Upper lobe of left lung (tissue), 6 donors: Measurements from ENCODE around the gene CDH12. TPM values are rescaled to one million over a fixed set of nuclear protein-coding genes. Genes with fewer than 3 reads are reported as not detected.
"Not testable (repeated sequence)": the region's sequence is repeated elsewhere in the genome, so short reads cannot be mapped to it uniquely, and the experiment has no call there.

ENCODE experiments used
- ATAC-seq, 2 donors: fragments of 200-7000 bp; cut with Tn5 transposase; one replicate each; pipeline ENCODE4 v1.9.1; 2022; ENCODE audit warnings: mild to moderate bottlenecking in 2 of 2, moderate library complexity in 2 of 2; ENCODE audit not compliant: low FRiP score in 2 of 2
- DNase-seq, 2 donors: peaks; one replicate each; pipeline ENCODE4 v3.0.0-alpha.2; 2019 to 2020
- H3K27ac ChIP-seq, 4 donors: fragments of 200-600 bp; sonication (generic); one replicate each; pipeline ENCODE4 v1.5.1; 2016 to 2019
- H3K27me3 ChIP-seq, 4 donors: fragments of 200-600 bp; sonication (generic); one replicate each; pipeline ENCODE4 v1.5.1; 2017 to 2019
- H3K36me3 ChIP-seq, 4 donors: fragments of 200-600 bp; sonication (generic); one replicate each; pipeline ENCODE4 v1.5.1; 2016 to 2019
- H3K4me1 ChIP-seq, 4 donors: fragments of 200-600 bp; sonication (generic); one replicate each; pipeline ENCODE4 v1.5.1; 2018 to 2019
- H3K4me3 ChIP-seq, 4 donors: fragments of 200-600 bp; sonication (generic); one replicate each; pipeline ENCODE4 v1.5.1; 2017 to 2019; ENCODE audit warnings: mild to moderate bottlenecking in 2 of 4, moderate library complexity in 1 of 4
- H3K9me3 ChIP-seq, 4 donors: fragments of 200-600 bp; sonication (generic); one replicate each; pipeline ENCODE4 v1.5.1; 2018 to 2019
- EP300 ChIP-seq, 4 donors: sonication (generic); formaldehyde crosslinking; IDR thresholded peaks; one replicate each; pipeline ENCODE4 v1.5.1; 2017; ENCODE audit warnings: antibody characterized with exemption in 4 of 4, control low read depth in 2 of 4
- POLR2A ChIP-seq, 4 donors: fragments of 450-650 bp; IDR thresholded peaks; one replicate each; pipeline ENCODE4 v1.5.1; 2016 to 2017; ENCODE audit warnings: antibody characterized with exemption in 4 of 4, mild to moderate bottlenecking in 2 of 4
- POLR2AphosphoS5 ChIP-seq, 2 donors: sonication (generic); formaldehyde crosslinking; IDR thresholded peaks; one replicate each; pipeline ENCODE4 v1.5.1; 2017; ENCODE audit warnings: antibody characterized with exemption in 2 of 2
- WGBS, 2 donors: methylation state at CpG; one replicate each; pipeline ENCODE4 v1.1.5; 2017 to 2018; 5-methylcytosine and 5-hydroxymethylcytosine counted together
- total RNA-seq, 6 donors: library from RNA; depleted of rRNA in 4 of 6; stranded (reverse); fragments of >200 nt in 4 of 6; gene quantifications; one replicate each; pipeline versions ENCODE4 v1.1.0 to v1.2.1, GENCODE V29; 2016 to 2021
- TF ChIP-seq, protein P1 (sequence below), 6 experiments: fragments of 450-650 bp in 4 of 6; fragments of 200-600 bp in 2 of 6; sonication (generic) in 2 of 6; IDR thresholded peaks; one replicate each; pipeline ENCODE4 v1.5.1; 2016 to 2019; ENCODE audit warnings: antibody characterized with exemption in 6 of 6
- donor health status: DM: no; HTN: no; CAD: no; lungs with moderate emphysema.
- donor health status: DM: no; HTN: yes; CAD: no; lungs with severe emphysema.

Gene CDH12
- total RNA-seq, 6 donors from 2014 or later: 0.10 to 0.49 TPM; not detected in 4

DNA sequence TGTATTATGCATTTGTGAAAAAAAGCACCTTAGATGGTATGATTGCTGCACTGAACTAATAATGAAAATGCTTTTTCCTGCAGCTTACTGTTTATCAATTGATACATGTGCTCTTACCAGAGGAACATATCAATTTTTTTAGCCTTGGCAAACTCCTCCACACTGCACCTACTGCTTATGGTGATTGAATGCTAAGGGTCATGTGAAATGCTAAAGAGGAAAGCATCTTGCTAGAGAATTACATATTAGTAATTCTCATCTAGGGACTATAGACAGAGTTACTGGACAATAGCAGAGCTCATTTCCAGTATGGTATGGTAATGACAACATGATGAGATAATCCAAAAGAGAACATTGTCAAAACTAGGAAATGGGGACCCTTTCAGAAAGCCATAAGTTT lies 817.1 kb downstream of the CDH12 start:
- no peak overlapping the region for H3K4me3 ChIP-seq
- TF ChIP-seq POLR2A (IDR thresholded peaks at IDR 0.05) (no peak), POLR2AphosphoS5 (IDR thresholded peaks at IDR 0.05) (no peak), EP300 (IDR thresholded peaks at IDR 0.05) (no peak)
- TF ChIP-seq, protein P1, sequence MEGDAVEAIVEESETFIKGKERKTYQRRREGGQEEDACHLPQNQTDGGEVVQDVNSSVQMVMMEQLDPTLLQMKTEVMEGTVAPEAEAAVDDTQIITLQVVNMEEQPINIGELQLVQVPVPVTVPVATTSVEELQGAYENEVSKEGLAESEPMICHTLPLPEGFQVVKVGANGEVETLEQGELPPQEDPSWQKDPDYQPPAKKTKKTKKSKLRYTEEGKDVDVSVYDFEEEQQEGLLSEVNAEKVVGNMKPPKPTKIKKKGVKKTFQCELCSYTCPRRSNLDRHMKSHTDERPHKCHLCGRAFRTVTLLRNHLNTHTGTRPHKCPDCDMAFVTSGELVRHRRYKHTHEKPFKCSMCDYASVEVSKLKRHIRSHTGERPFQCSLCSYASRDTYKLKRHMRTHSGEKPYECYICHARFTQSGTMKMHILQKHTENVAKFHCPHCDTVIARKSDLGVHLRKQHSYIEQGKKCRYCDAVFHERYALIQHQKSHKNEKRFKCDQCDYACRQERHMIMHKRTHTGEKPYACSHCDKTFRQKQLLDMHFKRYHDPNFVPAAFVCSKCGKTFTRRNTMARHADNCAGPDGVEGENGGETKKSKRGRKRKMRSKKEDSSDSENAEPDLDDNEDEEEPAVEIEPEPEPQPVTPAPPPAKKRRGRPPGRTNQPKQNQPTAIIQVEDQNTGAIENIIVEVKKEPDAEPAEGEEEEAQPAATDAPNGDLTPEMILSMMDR (IDR thresholded peaks at IDR 0.05): no peak
- no peak for DNase-seq
- no peaks in the 10 kb centered on the region for H3K4me1 ChIP-seq
- no peak for ATAC-seq
- H3K27me3 ChIP-seq: no peaks in the 10 kb centered on the region
- H3K9me3 ChIP-seq: peaks cover 0 to 9% (median 0%) of the 10 kb centered on the region in 4 donors
- H3K36me3 ChIP-seq: no peaks in the 10 kb centered on the region
- H3K27ac ChIP-seq: no peak overlapping the region

DNA sequence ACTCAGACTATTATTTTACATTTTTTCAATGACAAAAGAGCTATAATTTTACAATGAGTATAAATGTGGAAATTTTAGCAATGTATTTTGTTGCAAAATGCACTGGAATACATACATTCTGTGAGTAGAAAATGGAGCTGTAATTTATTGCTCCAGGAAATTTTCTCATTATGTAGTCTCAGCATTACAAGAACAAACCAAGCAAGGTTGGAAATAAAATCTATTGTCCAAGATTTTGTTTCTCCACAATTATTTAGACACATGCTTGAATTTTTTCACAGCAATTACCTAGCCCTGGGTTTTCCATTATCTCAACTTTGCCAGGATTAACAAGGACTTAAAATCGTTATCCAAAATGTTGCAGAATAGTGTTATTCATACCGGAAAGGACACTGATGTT lies 820.1 kb downstream of the CDH12 start:
- no peak for ATAC-seq
- H3K27ac ChIP-seq: no peak overlapping the region
- 74 to 82% methylated on average over 2 of the region's 2 CpGs for WGBS, 2 donors
- no peaks in the 10 kb centered on the region for H3K36me3 ChIP-seq
- H3K9me3 ChIP-seq: peaks cover 0 to under 1% (median 0%) of the 10 kb centered on the region in 4 donors
- no peak for TF ChIP-seq POLR2AphosphoS5 (IDR thresholded peaks at IDR 0.05)
- no peak for TF ChIP-seq POLR2A (IDR thresholded peaks at IDR 0.05)
- TF ChIP-seq, protein P1 (IDR thresholded peaks at IDR 0.05): no peak
- TF ChIP-seq EP300 (IDR thresholded peaks at IDR 0.05): no peak
- H3K4me1 ChIP-seq: no peaks in the 10 kb centered on the region
- H3K27me3 ChIP-seq: no peaks in the 10 kb centered on the region
- no peak for DNase-seq
- H3K4me3 ChIP-seq: no peak overlapping the region

DNA sequence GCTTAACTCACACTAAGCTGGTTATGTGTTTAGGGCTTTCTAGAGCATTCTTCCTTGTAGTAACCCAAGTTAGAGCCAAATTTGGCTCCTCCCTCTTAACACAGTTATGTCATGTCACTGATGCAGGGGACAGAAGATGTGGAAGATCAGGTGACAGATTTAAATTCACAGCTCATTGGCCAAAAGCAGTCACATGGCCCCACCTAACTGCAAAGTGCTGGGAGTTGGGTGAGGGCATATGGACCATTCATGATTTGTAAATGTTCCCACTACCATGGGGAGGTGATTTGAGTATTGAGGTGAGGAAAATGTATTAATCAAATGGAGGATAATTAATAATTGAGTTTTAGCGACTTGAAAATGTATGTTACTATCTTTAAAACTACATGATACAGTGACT lies 829.4 kb downstream of the CDH12 start:
- H3K4me1 ChIP-seq: no peaks in the 10 kb centered on the region
- no peak for ATAC-seq
- no peak overlapping the region for H3K4me3 ChIP-seq
- WGBS, 2 donors: 73 to 87% methylated on average over 1 of the region's 1 CpG
- no peak for DNase-seq
- no peaks in the 10 kb centered on the region for H3K27me3 ChIP-seq
- no peaks in the 10 kb centered on the region for H3K36me3 ChIP-seq
- TF ChIP-seq POLR2A (IDR thresholded peaks at IDR 0.05): no peak
- no peak for TF ChIP-seq EP300 (IDR thresholded peaks at IDR 0.05)
- TF ChIP-seq POLR2AphosphoS5 (IDR thresholded peaks at IDR 0.05): no peak
- TF ChIP-seq, protein P1 (IDR thresholded peaks at IDR 0.05): no peak
- H3K27ac ChIP-seq: no peak overlapping the region
- no peaks in the 10 kb centered on the region for H3K9me3 ChIP-seq

DNA sequence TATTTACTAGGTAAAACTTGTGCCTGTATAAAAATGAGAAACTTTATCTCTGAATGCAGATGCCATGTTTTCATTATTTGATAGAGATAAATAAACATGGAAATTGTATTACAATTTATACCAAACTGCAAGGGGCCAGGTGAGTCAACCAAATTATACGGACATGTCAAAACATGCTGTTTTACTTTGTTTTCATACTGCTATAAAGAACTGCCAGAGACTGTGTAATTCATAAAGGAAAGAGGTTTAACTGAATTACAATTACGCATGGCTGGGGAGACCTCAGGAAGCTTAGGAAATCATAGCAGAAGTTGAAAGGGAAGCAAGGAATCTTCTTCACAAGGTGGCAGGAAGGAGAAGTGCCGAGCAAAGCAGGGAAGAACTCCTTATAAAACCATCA lies 840.3 kb downstream of the CDH12 start:
- 69 to 70% methylated on average over 3 of the region's 3 CpGs for WGBS, 2 donors
- H3K4me3 ChIP-seq, H3K27me3 ChIP-seq, H3K36me3 ChIP-seq, DNase-seq, H3K4me1 ChIP-seq, H3K9me3 ChIP-seq, H3K27ac ChIP-seq, ATAC-seq: not testable (repeated sequence)

DNA sequence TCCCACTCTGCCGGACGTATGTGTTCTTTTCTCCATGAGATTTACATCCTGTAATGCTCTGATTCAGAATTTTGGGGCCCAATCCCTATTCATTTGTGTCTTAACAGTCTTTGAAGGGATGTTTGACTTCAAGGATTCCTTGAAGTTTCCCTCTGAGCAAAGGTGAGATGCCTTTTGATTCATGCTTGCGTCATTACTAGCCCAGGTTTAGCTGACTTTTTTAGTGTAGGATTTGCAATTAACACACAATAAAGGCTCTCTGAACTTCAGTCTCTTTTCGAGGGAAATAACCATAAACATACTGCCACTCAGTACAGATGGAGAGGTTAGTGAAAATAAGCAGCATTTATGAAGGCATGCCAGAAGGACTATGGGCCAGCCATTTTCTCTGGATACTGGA lies 842.3 kb downstream of the CDH12 start:
- DNase-seq, H3K27me3 ChIP-seq, H3K36me3 ChIP-seq, H3K4me3 ChIP-seq, ATAC-seq, H3K9me3 ChIP-seq, H3K4me1 ChIP-seq, H3K27ac ChIP-seq: not testable (repeated sequence)
- 76 to 94% methylated on average over 3 to 4 of the region's 4 CpGs for WGBS, 2 donors

DNA sequence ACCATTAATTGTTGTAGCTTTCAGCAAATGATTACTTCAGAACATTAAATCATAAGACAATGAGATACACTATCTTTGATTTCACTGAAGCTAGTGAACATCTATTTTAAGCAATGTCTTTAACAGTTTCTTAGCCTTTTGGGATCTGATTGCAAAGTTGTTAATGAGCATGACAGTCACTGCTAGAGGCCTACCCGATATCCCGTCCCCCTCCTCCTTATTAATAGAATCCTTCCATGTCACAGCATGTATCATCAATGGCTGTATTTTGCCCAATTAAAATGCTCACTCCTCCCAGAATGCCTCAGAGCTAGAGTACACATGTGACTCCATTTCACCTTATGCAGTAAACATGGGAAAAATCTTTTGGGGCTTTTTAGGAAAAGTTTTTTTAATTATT lies 852.0 kb downstream of the CDH12 start:
- not testable (repeated sequence) for ATAC-seq

DNA sequence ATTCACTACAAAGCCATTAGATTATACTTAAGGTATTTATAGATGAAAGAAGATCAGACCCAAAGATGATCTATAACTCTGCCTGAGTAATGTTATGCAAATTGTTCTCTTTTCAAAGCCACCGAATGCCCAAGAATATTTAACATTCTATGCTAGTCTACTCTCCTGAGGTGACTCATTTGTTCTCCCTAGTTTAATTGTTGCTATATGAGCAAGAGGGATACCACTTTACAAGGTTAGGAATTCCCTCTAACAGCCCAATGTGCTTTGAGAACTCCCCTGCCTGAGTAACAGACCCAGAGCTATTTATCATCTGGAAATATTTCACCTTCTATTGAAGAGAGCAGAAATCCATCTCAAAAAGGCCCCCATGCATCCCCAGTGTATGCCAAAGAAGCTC lies 867.3 kb downstream of the CDH12 start:
- not testable (repeated sequence) for H3K27me3 ChIP-seq, H3K36me3 ChIP-seq, ATAC-seq, H3K4me1 ChIP-seq, H3K9me3 ChIP-seq, DNase-seq, H3K4me3 ChIP-seq, H3K27ac ChIP-seq
- WGBS, 2 donors: 69 to 91% methylated on average over 1 of the region's 1 CpG

More for the DNA sequence above, 852.0 kb downstream of the CDH12 start:
- not testable (repeated sequence) for H3K4me1 ChIP-seq, H3K27me3 ChIP-seq, DNase-seq, H3K4me3 ChIP-seq, H3K27ac ChIP-seq, H3K36me3 ChIP-seq, H3K9me3 ChIP-seq
- WGBS, 2 donors: 90 to 97% methylated on average over 2 of the region's 2 CpGs

DNA sequence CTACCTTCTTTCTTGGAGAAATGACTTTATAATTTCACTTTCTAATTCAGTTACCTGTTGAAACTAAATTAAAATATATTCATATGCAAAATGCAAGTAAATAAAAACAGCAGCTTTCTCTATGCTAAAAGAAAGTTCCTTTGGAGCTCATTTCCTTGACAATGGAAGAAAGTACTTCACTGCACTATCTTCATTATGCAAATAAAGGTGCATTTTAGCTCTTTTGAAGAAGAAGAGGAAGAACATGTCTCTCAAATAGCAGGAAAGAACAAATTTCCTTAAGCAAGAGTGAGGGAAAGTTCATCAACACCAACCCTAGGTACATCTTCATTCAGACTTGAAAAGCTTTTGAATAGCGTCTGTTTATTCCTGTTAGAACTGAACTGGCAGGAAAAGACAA lies 901.6 kb downstream of the CDH12 start:
- not testable (repeated sequence) for DNase-seq, H3K36me3 ChIP-seq, H3K27me3 ChIP-seq, H3K4me1 ChIP-seq, H3K9me3 ChIP-seq, ATAC-seq, H3K27ac ChIP-seq, H3K4me3 ChIP-seq
- 62 to 83% methylated on average over 1 of the region's 1 CpG for WGBS, 2 donors
